ENCODE results near the gene PSTPIP1. TPM values are rescaled to one million over a fixed set of nuclear protein-coding genes. Genes with fewer than 3 reads are reported as not detected.

PSTPIP1 gene
- total and polyA plus RNA-seq, 9 of the 15 experiments (the other 6 are each of a cell fraction or from before 2014, with no cell fraction given), result not detected

DNA sequence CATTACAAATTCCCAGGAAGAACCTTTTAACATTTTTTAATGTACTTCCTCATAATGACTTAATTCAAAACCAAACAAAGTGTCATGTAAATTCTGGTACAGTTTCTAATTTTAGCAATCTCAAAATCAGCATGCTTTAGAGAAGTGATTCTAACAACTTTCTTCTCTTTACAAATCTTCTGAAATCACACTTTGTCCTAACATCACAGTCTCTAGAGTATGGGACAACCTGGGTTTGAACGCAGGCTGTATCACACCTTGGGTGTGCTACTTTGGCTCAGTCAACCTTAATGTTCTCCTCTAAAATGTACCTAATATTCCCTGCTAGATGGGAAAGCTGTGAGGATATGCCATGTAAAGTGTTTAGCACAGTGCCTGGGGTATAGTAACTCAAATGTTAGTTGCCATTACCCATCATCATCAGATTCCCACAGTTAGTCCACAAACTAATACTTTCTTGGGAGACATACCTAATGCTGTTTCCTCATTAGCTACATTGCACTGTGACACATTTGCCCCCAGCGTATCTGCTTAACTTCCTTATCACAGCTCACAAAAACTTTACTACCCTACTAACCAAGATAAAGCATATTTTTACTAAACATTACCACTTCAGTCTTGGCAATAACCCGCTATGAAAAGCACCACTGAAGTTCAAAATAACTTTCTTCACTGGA lies 72.9 kb downstream of the PSTPIP1 start (continued):
- no peak for TF ChIP-seq ZNF143 (CRISPR knock-in tag; IDR thresholded peaks at IDR 0.05)
- no peak for TF ChIP-seq SMARCA4 (IDR thresholded peaks at IDR 0.05)
- TF ChIP-seq ZZZ3 (IDR thresholded peaks at IDR 0.05), result no peak
- 0 out of 2 replicates have a peak, but pooled peaks have one; percentile 26 for TF ChIP-seq GTF2E2 (tag; IDR thresholded peaks at IDR 0.05)
- TF ChIP-seq, protein P1, sequence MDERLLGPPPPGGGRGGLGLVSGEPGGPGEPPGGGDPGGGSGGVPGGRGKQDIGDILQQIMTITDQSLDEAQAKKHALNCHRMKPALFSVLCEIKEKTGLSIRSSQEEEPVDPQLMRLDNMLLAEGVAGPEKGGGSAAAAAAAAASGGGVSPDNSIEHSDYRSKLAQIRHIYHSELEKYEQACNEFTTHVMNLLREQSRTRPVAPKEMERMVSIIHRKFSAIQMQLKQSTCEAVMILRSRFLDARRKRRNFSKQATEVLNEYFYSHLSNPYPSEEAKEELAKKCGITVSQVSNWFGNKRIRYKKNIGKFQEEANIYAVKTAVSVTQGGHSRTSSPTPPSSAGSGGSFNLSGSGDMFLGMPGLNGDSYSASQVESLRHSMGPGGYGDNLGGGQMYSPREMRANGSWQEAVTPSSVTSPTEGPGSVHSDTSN (CRISPR knock-in tag; IDR thresholded peaks at IDR 0.05; ENCODE audit: low read depth), result no peak
- TF ChIP-seq, protein P1 (tag; conservative IDR thresholded peaks at IDR 0.05; ENCODE audit: low read depth), result 0 out of 2 replicates have a peak, but pooled peaks have one; percentile 2

- peaks cover 51% of the 10 kb centered on the region for H3K79me2 ChIP-seq (ENCODE audit: control insufficient read depth, insufficient read depth, low read length)
- ChIA-PET POLR2A (interaction anchor here (0.6 to 2.2 kb wide), 2 partner anchors 10 to 13 kb away, joined by 3 to 8 read pairs; no protein-coding TSS in a partner anchor), CTCF (ENCODE audit: low intra/inter-chr PET ratio) (no interaction called here)
- 83% methylated on average over 7 of the region's 7 CpGs for WGBS (ENCODE audit: insufficient coverage, low coverage, missing lambda C conversion rate)
- TF ChIP-seq CBX3 (IDR thresholded peaks at IDR 0.05; ENCODE audit: borderline replicate concordance in 1 of 2, low read length in 2 of 2) (no peak), CGGBP1 (CRISPR knock-in tag; IDR thresholded peaks at IDR 0.05) (no peak), ZNF146 (CRISPR knock-in tag; IDR thresholded peaks at IDR 0.05; ENCODE audit: unreplicated experiment) (peak; percentile 53)
- peaks cover 10% of the 10 kb centered on the region; the same call in 1 of the 3 replicates for H3K36me3 ChIP-seq (ENCODE audit: control insufficient read depth, insufficient read depth, low read length)
- FAIRE-seq (no peak), DNase-seq (ENCODE audit: extremely low read depth in 1 of 4, low spot score in 3 of 4) (no peak), ATAC-seq (no peak)
- no TSS peak for BruUV-seq (replicated peaks)
- intact Hi-C loops (cut with micrococcal nuclease), result no loop called here
- no peak overlapping the region for H3K4me3 ChIP-seq
- no peak overlapping the region for H2AFZ ChIP-seq (ENCODE audit: low read depth, low read length)
- peaks cover 0 to 5% of the 10 kb centered on the region in 2 experiments; a peak in 1 of 5 replicates for H3K27me3 ChIP-seq (ENCODE audit: control insufficient read depth in 2 of 2, insufficient read depth in 2 of 2, low read length in 2 of 2)
- H3K4me1 ChIP-seq (replicated peaks in 1 of 2; ENCODE audit: control insufficient read depth in 2 of 2, insufficient read depth in 2 of 2, low read length in 2 of 2), result peaks cover 16 to 47% of the 10 kb centered on the region in 2 experiments
- no peak overlapping the region for H3K4me2 ChIP-seq (ENCODE audit: insufficient read depth, low read length)
- H3K9me1 ChIP-seq (ENCODE audit: control insufficient read depth, insufficient read depth, low read length), result peaks cover 5% of the 10 kb centered on the region
- no peaks in the 10 kb centered on the region for H3K9me3 ChIP-seq (replicated peaks; ENCODE audit: control insufficient read depth, insufficient read depth, low read depth, low read length)
- in situ Hi-C loops (cut with MboI), result no loop called here
- H3K9ac ChIP-seq (ENCODE audit: insufficient read depth in 1 of 2, low read depth in 2 of 2, low read length in 2 of 2), result no peak overlapping the region
- no peak overlapping the region for H3K27ac ChIP-seq (ENCODE audit: extremely low read depth, low read depth, low read length)
- H4K20me1 ChIP-seq (replicated peaks; ENCODE audit: control insufficient read depth, insufficient read depth, low read length), result 0 out of 2 replicates have a peak, but pooled peaks cover 9% of the 10 kb centered on the region
These were observed 73.7 kb downstream of the PSTPIP1 start for GRCh38 chr15:77068633-77069032.

Data from K562 (cell line).